Skin of body (tissue), 2 donors: ENCODE data around the gene PRSS35. TPM values are rescaled to one million over a fixed set of nuclear protein-coding genes. Genes with fewer than 3 reads are reported as not detected.
"Not testable (repeated sequence)": the region's sequence is repeated elsewhere in the genome, so short reads cannot be mapped to it uniquely, and the experiment has no call there.

ENCODE experiments used
- DNase-seq: peaks from one replicate; lab custom pipeline; 2025; lab: John Stamatoyannopoulos, UW
- total RNA-seq: library from RNA; depleted of rRNA; stranded (reverse); fragments of >200 nt; gene quantifications from one replicate; pipeline ENCODE4 v1.2.3, GENCODE V29; 2014

Gene PRSS35
- total RNA-seq, 1 donor from 2014 or later, result 4.4 TPM

GRCh38 chr6:83514866-83515466 is 2.6 kb downstream of the PRSS35 start:
- DNase-seq, result peak; percentile 47

- DNase-seq, result no peak
Observed at GRCh38 chr6:83517500-83517899, 5.2 kb downstream of the PRSS35 start.

- DNase-seq, result no peak
Observed at GRCh38 chr6:83518816-83519480, 6.6 kb downstream of the PRSS35 start.

- no peak for DNase-seq
Observed at GRCh38 chr6:83536034-83536646, 23.8 kb downstream of the PRSS35 start.

- no peak for DNase-seq
Observed at GRCh38 chr6:83536647-83537589, 24.6 kb downstream of the PRSS35 start.

- no peak for DNase-seq
Observed at GRCh38 chr6:83539678-83540077, 27.3 kb downstream of the PRSS35 start.

GRCh38 chr6:83546636-83547035 is 34.3 kb downstream of the PRSS35 start:
- DNase-seq, result no peak

- DNase-seq, result not testable (repeated sequence)
Observed at GRCh38 chr6:83550482-83550881, 38.1 kb downstream of the PRSS35 start.

GRCh38 chr6:83551748-83552147 is 39.4 kb downstream of the PRSS35 start:
- not testable (repeated sequence) for DNase-seq

GRCh38 chr6:83556871-83557270 is 44.5 kb downstream of the PRSS35 start:
- no peak for DNase-seq

GRCh38 chr6:83558975-83559374 is 46.6 kb downstream of the PRSS35 start:
- DNase-seq, result no peak

GRCh38 chr6:83571663-83572185 is 59.4 kb downstream of the PRSS35 start:
- DNase-seq, result not testable (repeated sequence)

- no peak for DNase-seq
Observed at GRCh38 chr6:83574783-83575182, 62.4 kb downstream of the PRSS35 start.

Other genes starting within 250 kb of the PRSS35 start
- gene ME1, start 81.5 kb upstream of the PRSS35 start, total RNA-seq, result 11.4 TPM
- 1.3 TPM for gene SNAP91, start 196.6 kb downstream of the PRSS35 start, total RNA-seq